ENCODE results near the gene RPS16. TPM values are rescaled to one million over a fixed set of nuclear protein-coding genes. Genes with fewer than 3 reads are reported as not detected.
A peak's percentile ranks its signal among the peaks of the same experiment; 100 is the strongest.

The RPS16 gene
- total and polyA plus RNA-seq, 2 of the 13 experiments (the other 11 are each of a cell fraction or from before 2014, with no cell fraction given) = 488 to 2,583 TPM

GRCh38 chr19:39390751-39391437, 44.9 kb downstream of the RPS16 start, which contains the start of the genes MED29 and PAF1 (continued):
- TF ChIP-seq CREBL2 (CRISPR knock-in tag; IDR thresholded peaks at IDR 0.05; ENCODE audit: borderline replicate concordance) = peak; percentile 54; the same call in 1 of the 2 replicates
- TF ChIP-seq NCOA1 (CRISPR knock-in tag; IDR thresholded peaks at IDR 0.05) = no peak
- TF ChIP-seq ZMYM2 (CRISPR knock-in tag; IDR thresholded peaks at IDR 0.05) = no peak
- peak; percentile 68 for TF ChIP-seq HNF1B (CRISPR knock-in tag; IDR thresholded peaks at IDR 0.05)
- TF ChIP-seq PRDM4 (CRISPR knock-in tag; IDR thresholded peaks at IDR 0.05; ENCODE audit: borderline replicate concordance) = no peak
- TF ChIP-seq ZNF354B (CRISPR knock-in tag; IDR thresholded peaks at IDR 0.05) = no peak
- peak; percentile 72 for TF ChIP-seq ZNF205 (CRISPR knock-in tag; IDR thresholded peaks at IDR 0.05)
- TF ChIP-seq NR0B2 (CRISPR knock-in tag; IDR thresholded peaks at IDR 0.05) = no peak
- TF ChIP-seq TFE3 (CRISPR knock-in tag; IDR thresholded peaks at IDR 0.05) = peak; percentile 10; the same call in 1 of the 2 replicates
- no peak for TF ChIP-seq ZNF713 (CRISPR knock-in tag; IDR thresholded peaks at IDR 0.05)
- peak; percentile 0; the same call in 1 of the 2 replicates for TF ChIP-seq ZNF280D (CRISPR knock-in tag; IDR thresholded peaks at IDR 0.05)
- TF ChIP-seq ATF1 (CRISPR knock-in tag; IDR thresholded peaks at IDR 0.05) = peak; percentile 91
- no peak for TF ChIP-seq NR2F1 (CRISPR knock-in tag; IDR thresholded peaks at IDR 0.05)
- TF ChIP-seq ZZZ3 (CRISPR knock-in tag; IDR thresholded peaks at IDR 0.05; ENCODE audit: borderline replicate concordance) = peak; percentile 61; the same call in 1 of the 2 replicates
- TF ChIP-seq ETV6 (CRISPR knock-in tag; conservative IDR thresholded peaks at IDR 0.05) = no peak; the same call in 1 of the 2 replicates
- TF ChIP-seq PHF20 (CRISPR knock-in tag; IDR thresholded peaks at IDR 0.05) = peak; percentile 68
- TF ChIP-seq ZNF747 (CRISPR knock-in tag; IDR thresholded peaks at IDR 0.05; ENCODE audit: borderline replicate concordance) = peak; percentile 61; the same call in 1 of the 2 replicates
- TF ChIP-seq ZFP1 (CRISPR knock-in tag; IDR thresholded peaks at IDR 0.05) = no peak
- no peak for TF ChIP-seq ELF3 (CRISPR knock-in tag; IDR thresholded peaks at IDR 0.05)
- TF ChIP-seq ZNF317 (CRISPR knock-in tag; IDR thresholded peaks at IDR 0.05) = peak; percentile 14; the same call in 1 of the 2 replicates

All from HepG2 (cell line).